ENCODE measurements around the gene TMEM145.

The TMEM145 gene

DNA sequence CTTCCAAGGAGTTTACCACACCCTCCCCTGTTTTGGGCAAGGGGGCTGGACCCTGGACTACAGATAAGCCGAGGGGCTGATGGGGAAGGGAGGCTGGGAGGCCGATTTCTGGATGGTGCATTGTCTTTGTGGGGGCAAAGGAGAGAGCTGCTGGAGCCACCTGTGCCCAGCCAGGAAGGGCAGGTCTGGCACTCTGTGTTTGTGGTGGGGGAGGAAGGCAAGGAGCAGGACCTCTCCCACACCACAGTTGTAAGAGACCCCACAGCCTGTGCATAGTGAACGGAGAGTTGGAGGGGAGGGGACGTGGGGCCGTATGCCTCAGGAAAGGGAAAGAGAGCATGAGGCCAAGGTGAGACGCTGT, 27.1 kb upstream of the TMEM145 start:
- TF ChIP-seq, protein P1, sequence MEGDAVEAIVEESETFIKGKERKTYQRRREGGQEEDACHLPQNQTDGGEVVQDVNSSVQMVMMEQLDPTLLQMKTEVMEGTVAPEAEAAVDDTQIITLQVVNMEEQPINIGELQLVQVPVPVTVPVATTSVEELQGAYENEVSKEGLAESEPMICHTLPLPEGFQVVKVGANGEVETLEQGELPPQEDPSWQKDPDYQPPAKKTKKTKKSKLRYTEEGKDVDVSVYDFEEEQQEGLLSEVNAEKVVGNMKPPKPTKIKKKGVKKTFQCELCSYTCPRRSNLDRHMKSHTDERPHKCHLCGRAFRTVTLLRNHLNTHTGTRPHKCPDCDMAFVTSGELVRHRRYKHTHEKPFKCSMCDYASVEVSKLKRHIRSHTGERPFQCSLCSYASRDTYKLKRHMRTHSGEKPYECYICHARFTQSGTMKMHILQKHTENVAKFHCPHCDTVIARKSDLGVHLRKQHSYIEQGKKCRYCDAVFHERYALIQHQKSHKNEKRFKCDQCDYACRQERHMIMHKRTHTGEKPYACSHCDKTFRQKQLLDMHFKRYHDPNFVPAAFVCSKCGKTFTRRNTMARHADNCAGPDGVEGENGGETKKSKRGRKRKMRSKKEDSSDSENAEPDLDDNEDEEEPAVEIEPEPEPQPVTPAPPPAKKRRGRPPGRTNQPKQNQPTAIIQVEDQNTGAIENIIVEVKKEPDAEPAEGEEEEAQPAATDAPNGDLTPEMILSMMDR (IDR thresholded peaks at IDR 0.05; ENCODE audit: low read length, missing control alignments): no peak
- peak overlapping the region; percentile 76 for H3K4me3 ChIP-seq (replicated peaks; ENCODE audit: low read depth, low read length)
- no peak for DNase-seq (ENCODE audit: low read depth)

DNA sequence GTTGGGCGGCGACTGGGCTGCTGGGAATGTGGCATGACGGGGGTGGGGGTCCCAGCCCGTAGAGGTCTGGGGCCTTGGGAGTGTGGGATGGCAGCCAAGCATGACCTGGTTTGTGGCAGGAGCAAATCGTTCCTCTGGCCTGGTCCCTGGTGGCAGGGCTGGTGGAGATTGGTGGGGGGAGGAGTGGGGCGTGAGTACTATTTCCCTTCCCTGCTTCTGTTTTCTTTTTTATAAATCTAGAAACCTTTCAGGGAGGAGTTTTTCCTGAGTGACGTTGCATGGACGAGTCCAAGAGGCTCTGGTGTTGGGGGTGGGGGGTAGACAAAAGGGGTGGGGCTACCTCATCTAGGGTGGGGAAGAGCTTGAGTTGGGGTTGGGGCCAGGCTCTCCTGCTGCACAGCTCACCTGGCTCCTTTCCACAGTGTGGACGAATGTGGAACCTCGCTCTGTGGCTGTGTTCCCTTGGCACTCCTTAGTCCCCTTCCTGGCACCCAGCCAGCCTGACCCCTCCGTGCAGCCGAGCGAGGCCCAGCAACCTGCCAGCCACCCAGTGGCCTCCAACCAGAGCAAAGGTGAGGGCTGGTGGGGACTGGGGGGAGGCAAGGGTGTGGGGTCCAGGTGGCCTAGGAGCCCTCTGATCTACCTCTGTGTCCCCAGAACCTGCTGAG, 26.6 kb upstream of the TMEM145 start:
- H3K4me3 ChIP-seq (replicated peaks; ENCODE audit: low read depth, low read length): peak overlapping the region; percentile 76
- TF ChIP-seq, protein P1 (IDR thresholded peaks at IDR 0.05; ENCODE audit: low read length, missing control alignments): no peak
- DNase-seq (ENCODE audit: low read depth): peak; percentile 58

DNA sequence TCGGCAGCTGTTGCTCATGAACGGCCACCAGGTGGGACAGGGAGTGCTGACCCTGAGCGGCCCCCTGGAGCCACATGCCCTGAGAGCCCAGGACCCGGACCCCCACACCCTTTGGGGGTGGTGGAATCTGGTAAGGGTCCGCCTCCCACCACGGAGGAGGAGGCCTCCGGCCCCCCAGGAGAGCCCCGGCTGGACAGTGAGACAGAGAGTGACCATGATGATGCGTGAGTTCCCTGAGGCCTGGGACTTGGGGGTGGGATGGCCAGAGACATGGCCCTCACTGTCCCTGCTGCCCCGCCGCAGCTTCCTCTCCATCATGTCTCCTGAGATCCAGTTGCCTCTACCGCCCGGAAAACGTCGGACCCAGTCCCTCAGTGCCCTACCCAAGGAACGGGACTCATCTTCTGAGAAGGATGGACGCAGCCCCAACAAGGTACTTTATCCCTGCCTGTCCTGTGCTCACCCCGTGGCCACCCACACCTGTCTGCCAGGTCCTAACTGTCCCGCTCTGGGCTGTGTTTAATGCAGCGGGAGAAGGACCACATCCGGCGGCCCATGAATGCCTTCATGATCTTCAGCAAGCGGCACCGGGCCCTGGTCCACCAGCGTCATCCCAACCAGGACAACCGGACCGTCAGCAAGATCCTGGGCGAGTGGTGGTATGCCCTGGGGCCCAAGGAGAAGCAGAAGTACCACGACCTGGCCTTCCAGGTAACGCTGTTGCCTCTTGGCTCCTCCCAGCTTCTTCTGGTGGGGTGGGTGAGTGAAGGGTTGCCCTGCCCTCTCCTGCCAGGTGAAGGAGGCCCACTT, 25.9 kb upstream of the TMEM145 start:
- DNase-seq (ENCODE audit: low read depth): no peak

DNA sequence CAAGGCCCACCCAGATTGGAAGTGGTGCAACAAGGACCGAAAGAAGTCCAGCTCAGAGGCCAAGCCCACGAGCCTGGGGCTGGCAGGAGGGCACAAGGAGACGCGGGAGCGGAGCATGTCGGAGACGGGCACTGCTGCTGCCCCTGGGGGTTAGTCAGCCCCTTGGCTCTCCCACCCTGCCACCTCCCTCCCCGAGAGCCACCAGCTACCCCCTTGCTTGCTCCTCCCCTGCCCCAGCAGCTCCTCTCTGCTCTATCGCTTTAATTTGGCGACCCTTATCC, 25.3 kb upstream of the TMEM145 start:
- TF ChIP-seq, protein P1 (IDR thresholded peaks at IDR 0.05; ENCODE audit: low read length, missing control alignments): no peak
- no peak overlapping the region for H3K4me3 ChIP-seq (replicated peaks; ENCODE audit: low read depth, low read length)
- DNase-seq (ENCODE audit: low read depth): no peak

More for the DNA sequence above, 25.9 kb upstream of the TMEM145 start:
- TF ChIP-seq, protein P1 (IDR thresholded peaks at IDR 0.05; ENCODE audit: low read length, missing control alignments): no peak
- H3K4me3 ChIP-seq (replicated peaks; ENCODE audit: low read depth, low read length): no peak overlapping the region

DNA sequence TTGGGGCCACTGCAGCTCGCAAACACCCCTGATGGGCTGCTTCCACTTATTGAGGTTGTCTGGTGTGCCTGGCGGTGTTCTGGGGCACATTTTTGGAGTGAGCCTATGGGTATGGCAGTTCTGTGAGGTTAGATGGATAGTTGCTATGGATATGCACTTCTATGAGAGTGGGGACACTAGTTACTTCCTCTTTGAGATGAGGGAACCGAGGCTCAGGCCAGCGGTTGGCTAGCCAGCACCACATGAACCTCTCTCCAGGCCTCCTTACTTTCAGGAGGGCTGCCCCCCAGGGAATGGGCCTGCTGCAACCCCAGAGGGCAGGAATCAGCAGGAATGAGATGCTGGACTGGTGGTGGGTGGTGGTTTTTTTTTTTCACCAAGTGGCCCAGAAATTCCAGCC, 24.7 kb upstream of the TMEM145 start:
- no peak for DNase-seq (ENCODE audit: low read depth)
- H3K4me3 ChIP-seq (replicated peaks; ENCODE audit: low read depth, low read length): no peak overlapping the region
- TF ChIP-seq, protein P1 (IDR thresholded peaks at IDR 0.05; ENCODE audit: low read length, missing control alignments): no peak

DNA sequence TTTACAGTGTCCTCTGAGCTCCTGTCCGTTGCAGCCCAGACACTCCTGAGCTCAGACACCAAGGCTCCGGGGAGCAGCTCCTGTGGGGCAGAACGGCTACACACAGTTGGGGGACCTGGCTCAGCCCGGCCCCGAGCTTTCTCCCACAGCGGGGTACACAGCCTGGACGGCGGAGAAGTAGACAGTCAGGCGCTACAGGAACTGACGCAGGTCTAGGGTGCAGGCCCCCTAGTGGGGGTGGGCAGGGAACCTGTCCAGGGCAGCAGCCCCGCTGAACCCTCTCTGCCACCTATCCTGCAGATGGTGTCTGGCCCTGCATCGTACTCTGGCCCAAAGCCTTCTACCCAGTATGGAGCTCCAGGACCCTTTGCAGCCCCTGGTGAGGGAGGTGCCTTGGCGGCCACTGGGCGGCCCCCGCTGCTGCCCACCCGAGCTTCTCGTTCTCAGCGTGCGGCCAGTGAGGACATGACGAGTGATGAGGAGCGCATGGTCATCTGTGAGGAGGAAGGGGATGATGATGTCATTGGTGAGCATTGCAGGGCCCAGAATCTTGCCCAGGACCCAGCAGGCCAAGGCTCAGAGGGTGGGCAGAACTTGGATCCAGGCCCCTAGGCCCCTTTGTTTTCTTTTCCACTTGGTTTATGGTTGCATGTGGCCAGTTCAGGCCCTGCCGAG, 24.1 kb upstream of the TMEM145 start:
- TF ChIP-seq, protein P1 (IDR thresholded peaks at IDR 0.05; ENCODE audit: low read length, missing control alignments): no peak
- H3K4me3 ChIP-seq (replicated peaks; ENCODE audit: low read depth, low read length): no peak overlapping the region
- no peak for DNase-seq (ENCODE audit: low read depth)

Data from fibroblast of pulmonary artery (primary cell).